OCI-M2 (cell line): ENCODE results near the gene AP5Z1.

Source experiments
- DNase-seq: peaks from one replicate; lab custom pipeline; 2025; ENCODE audit not compliant: unreplicated experiment; lab: John Stamatoyannopoulos, UW

The AP5Z1 gene

GRCh38 chr7:4766666-4767519 lies 8.5 kb upstream of the AP5Z1 start:
- no peak for DNase-seq

- no peak for DNase-seq
Measured at GRCh38 chr7:4768597-4769569, 6.5 kb upstream of the AP5Z1 start.

DNA sequence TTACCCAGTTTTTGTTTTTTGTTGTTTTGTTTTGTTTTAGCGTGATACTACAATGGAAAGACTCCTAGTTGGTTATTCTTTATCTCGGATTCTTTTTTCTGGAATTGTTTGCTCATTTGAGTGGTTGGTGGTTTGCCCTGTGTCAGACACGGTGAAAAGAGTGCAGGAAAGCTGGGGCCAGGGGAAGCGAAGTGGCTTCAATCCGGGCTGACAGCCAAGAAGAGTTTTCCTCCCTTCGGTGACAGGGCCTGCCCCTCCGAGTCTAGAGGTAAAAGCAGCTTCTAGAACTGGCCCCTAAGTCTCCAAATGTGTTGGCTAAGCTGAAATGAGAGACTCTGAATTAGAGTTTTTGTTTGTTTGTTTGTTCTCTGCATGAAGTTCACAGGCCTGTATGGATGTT lies 5.7 kb upstream of the AP5Z1 start:
- no peak for DNase-seq

DNA sequence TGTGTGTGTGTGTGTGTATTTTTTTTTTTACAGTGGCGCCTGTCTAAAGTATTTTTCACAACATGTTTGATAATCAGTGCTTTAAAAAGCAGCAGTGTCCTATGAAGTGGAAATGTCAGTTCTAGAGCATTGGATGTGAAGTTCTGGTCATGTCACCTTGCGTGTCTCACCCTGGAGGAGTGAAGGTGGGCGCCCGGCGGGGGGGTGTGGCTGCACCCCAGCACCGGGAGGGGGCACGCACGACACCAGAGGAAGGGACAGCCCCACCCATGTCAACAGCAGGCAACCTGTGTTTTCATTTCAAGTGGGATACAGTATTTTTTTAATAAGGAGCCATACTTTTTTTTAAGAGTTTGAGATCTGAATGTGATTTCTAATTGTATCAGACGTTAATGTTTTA lies 4.5 kb upstream of the AP5Z1 start:
- DNase-seq, result no peak

GRCh38 chr7:4771737-4772136 lies 3.7 kb upstream of the AP5Z1 start:
- DNase-seq, result no peak

GRCh38 chr7:4772306-4772705 lies 3.1 kb upstream of the AP5Z1 start:
- no peak for DNase-seq

DNA sequence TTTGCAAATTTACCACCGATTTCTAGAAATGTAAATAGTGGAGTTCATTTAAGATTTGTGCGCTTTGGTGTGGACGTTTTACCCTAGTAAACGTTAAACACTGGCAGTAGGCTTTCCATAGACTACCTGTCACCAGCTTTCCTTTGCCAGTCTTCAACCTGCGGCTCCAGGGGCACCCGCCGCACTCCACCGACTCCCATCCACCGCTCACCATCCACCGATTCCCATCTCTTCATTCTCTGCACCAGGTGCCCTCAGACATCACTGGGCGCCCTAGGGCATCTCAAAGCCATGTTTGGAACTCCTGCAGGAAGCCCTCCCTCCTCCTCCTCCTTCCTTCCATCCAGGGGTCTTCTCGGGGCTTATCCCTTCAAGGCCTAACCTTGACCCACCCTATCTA lies 1.4 kb upstream of the AP5Z1 start:
- DNase-seq, result no peak

DNA sequence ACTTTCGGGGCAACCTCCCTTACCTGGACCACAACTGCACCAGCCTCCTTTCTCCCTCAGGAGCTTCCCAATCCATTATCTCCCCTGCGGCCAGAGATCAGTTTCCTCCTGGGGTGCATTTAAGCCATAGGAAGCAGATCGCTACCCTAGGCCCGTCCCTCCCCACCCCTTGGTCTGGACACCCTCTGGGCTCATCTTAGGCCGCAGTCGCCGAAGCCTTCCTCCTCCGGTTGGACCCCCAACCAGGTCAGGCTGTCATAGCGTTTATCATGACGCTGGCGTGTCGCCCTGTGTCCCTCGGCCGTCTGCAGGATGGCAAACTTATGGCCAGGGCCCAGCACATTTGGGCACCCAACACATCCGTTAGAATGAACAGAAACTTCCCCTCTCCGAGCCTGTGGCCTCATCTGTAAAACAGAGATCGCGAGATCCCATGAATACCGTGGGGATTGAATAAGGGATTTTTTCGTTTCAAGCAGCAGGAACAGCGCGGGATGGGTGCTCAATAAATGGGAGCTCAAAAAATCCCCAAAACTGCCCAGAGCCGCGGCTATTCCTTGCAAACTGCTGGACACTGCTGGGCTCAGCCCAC lies 669 bp upstream of the AP5Z1 start:
- DNase-seq, result no peak

- DNase-seq, result no peak
Measured at GRCh38 chr7:4775848-4776623, 613 bp downstream of the AP5Z1 start.

DNA sequence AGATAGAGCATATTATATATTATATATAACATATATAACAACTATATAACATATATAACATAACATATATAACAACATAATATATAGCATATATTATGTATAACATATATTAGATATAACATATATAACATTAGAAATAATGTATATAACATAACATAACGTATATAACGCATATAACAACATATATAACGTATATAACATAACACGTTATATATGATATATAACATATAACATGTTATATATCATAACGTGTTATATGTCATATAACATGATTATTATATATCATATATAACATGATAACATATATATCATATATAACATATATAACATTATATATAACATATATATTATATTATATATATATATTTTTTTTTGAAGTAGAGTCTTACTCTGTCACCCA lies 3.7 kb downstream of the AP5Z1 start:
- DNase-seq, result no peak

DNA sequence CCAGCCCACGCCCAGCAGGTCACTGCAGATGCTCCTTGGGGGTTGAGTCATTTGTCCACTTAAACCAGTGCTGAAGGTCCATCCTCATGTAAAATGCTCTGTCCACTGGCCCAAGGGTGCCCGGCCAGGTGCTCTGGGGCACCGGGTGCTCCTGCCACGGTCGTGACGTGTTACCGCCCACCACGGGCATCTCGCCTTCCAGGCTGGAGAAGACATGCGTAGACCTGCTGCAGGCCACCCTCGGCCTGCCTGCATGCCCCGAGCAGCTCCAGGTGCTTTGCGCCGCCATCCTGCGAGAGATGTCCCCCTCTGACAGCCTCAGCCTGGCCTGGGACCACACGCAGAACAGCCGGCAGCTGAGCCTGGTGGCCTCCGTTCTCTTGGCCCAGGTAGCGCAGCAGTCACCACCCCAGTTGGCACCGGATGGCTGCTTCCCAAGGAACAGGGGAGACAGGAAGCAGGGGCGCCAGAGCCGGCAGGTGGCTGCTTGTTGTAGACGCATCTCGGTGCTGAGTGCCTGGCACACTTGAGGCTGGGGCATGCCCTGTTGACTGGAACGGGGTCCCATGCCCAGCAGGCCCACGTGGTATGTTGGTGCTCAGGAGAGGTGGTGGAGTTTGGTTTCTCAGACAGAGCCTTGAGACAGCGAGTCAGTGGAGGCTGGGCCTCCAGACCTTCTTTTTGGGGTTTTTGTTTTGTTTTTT lies 6.1 kb downstream of the AP5Z1 start:
- DNase-seq, result no peak

- no peak for DNase-seq
Measured at GRCh38 chr7:4782333-4783291, 7.2 kb downstream of the AP5Z1 start.

DNA sequence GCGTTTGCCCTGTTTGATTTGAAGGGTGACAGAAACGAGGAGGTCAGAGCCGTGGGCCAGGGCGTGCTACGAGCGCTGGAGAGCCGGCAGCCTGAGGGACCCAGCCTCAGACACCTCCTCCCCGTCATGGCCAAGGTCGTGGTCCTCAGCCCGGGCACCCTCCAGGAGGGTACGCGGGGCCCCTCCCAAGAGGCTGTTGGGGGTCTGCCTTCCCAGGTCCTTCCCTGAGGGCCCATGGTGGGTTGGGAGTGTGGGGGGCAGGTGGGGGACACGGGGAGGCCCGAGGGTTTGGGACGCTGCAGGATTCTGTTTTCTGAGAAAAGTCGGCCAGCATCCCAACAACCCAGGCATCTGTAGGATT lies 7.8 kb downstream of the AP5Z1 start:
- DNase-seq, result no peak

DNA sequence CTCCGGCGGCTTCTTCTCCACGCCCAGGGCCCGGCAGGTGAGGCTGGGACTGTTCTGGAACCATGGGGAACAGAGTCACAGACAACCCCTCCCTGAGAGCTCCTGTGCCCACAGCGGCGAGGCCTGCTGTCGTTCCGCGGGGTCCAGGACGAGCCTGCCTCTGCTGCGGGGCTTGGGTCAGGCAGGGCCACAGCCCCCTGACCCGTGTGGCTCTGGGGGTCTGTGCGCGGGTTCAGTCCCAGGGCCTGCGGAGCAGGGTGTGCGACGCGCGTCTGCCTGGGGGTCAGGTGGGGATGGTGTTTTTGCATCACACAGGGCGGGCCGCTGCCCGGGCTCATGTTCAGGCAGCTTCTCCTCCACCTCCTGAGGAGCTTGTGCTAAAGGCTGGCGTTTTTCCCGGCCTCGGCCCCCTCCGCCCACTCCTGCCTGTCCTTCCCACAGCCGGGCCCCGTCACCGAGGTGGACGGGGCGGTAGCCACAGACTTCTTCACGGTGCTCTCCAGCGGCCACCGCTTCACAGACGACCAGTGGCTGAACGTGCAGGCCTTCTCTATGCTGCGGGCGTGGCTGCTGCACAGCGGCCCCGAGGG lies 8.4 kb downstream of the AP5Z1 start:
- no peak for DNase-seq

DNA sequence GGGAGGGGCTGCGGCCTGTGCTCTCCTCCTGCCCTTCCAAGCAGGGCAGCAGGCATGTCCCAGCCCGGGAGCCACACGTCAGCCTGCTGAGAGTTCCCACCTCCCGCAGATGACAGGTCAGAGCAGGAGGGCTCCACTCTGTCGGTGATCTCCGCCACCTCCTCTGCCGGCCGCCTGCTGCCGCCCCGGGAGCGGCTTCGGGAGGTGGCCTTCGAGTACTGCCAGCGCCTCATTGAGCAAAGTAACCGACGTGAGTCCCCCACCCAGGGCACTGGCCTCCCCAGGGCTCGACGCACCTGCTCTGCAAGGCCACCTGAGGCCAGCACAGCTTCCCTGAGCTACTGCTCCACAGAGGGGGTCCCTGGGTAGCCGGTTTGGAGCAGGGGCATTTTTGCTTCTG lies 9.4 kb downstream of the AP5Z1 start:
- DNase-seq, result no peak

GRCh38 chr7:4785371-4785770 lies 9.9 kb downstream of the AP5Z1 start:
- no peak for DNase-seq

- no peak for DNase-seq
Measured at GRCh38 chr7:4786015-4786414, 10.6 kb downstream of the AP5Z1 start.

DNA sequence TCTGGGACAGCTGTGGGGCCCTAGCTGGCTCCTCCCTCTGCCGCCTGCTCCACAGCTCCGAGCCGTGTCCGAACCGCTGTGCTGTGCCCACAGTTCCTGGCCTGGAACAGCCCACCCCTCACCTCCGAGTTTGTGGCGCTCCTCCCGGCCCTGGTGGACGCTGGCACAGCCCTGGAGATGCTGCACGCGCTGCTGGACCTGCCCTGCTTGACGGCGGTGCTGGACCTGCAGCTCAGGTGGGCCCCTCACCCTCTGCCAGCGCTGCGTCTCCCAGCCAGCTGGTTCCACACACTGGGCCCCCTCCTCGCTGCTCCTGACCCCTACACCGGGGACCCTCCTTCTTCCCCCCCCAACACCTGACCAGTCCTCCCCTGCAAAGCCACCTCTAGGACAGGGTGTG lies 12.1 kb downstream of the AP5Z1 start:
- no peak for DNase-seq
